HG03196 (cell line): ENCODE measurements around the gene C6orf132.
"Not testable (repeated sequence)": the region's sequence is repeated elsewhere in the genome, so short reads cannot be mapped to it uniquely, and the experiment has no call there.

ENCODE experiments used
- ATAC-seq: cut with Tn5 transposase; IDR thresholded peaks from one replicate; pipeline ENCODE4 v1.9.1; 2021; ENCODE audit not compliant: unreplicated experiment

The C6orf132 gene

GRCh38 chr6:42163981-42164380 lies 21.6 kb upstream of the C6orf132 start:
- ATAC-seq: no peak

DNA sequence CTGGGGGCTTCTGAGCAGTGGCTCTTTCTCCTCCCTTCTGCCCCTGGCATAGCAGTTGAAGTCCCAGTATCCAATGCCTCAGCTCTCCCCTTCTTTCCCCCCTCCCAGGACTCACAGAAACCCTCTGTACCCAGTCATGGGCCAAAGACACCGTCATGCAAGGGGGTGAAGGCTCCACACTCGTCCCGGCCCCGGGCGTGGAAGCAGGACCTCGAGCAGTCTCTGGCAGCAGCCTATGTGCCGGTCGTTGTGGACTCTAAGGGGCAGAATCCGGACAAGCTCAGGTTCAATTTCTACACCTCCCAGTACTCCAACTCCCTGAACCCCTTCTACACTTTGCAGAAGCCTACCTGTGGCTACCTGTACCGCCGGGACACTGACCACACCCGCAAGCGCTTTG lies 20.4 kb upstream of the C6orf132 start:
- ATAC-seq: no peak

DNA sequence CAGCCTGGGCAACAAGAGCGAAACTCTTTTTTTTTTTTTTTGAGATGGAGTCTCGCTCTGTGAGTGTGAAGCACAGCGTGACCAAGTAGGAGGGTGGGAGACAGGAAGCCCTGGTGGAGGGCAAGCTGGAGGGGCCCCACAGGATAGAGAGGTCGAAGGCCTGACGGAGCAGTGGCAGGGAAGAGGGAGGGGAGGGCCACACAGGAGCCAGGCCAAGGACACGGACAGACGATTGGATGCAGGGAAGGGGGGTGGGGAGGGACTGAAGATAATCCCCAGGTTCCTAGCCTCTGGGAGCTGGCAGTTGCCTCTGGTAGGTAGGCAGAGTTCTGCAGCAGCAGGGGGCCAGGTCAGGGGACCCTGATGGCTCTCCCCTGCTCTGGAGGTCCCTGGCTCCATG lies 20.0 kb upstream of the C6orf132 start:
- ATAC-seq: no peak

DNA sequence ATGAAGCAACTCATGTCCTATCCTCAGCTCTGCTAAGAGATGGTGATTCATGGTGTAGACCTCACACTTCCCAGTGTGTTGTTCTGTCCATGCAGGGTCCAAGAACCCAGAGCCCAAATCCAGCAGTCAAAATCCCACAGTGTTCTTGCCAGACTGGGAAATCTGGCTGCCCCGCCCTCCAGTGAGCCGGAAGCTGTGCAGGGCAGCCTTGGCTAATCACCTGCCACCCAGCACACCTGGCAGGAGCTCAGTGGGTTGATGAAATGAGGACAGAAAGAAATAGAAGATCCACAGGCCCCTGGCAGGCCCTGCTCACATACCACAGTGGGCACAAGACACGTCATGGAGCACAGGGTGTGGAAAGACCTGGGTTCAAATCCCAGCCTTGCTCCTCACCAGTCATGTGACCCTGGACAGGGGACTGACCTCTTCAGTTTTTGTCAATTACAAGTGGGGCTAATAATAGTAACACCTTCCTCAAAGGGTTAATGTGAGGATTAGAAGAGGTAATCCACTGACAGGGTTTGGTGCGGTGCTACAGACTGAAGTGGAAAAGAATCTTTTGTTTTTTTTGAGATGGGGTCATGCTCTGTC lies 17.1 kb upstream of the C6orf132 start:
- no peak for ATAC-seq

- ATAC-seq: no peak
Measured at GRCh38 chr6:42158631-42159030, 16.2 kb upstream of the C6orf132 start.

- no peak for ATAC-seq
Measured at GRCh38 chr6:42158011-42158410, 15.6 kb upstream of the C6orf132 start.

DNA sequence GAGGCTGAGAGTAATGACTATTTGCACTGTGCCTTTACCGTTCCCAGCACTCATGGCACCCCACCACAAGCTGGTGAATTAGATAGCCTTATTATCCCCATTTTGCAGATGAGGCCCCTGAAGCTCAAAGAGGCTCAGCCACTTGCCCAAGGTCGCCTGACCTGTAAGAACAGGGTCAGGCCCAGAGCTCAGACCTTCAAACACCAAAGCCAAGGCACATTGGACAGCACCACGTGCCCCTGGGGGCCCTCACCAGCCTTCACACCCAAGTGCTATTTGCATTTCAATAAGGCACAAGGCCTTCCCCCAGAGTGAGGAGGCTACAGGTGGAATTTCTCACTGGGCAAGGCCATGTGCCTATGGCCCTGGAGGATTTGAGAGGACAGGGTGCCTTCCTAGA lies 14.2 kb upstream of the C6orf132 start:
- ATAC-seq: no peak

- ATAC-seq: no peak
Measured at GRCh38 chr6:42155293-42155692, 12.9 kb upstream of the C6orf132 start.

GRCh38 chr6:42154461-42155209 lies 12.2 kb upstream of the C6orf132 start:
- no peak for ATAC-seq

- ATAC-seq: no peak
Measured at GRCh38 chr6:42153921-42154320, 11.5 kb upstream of the C6orf132 start.

DNA sequence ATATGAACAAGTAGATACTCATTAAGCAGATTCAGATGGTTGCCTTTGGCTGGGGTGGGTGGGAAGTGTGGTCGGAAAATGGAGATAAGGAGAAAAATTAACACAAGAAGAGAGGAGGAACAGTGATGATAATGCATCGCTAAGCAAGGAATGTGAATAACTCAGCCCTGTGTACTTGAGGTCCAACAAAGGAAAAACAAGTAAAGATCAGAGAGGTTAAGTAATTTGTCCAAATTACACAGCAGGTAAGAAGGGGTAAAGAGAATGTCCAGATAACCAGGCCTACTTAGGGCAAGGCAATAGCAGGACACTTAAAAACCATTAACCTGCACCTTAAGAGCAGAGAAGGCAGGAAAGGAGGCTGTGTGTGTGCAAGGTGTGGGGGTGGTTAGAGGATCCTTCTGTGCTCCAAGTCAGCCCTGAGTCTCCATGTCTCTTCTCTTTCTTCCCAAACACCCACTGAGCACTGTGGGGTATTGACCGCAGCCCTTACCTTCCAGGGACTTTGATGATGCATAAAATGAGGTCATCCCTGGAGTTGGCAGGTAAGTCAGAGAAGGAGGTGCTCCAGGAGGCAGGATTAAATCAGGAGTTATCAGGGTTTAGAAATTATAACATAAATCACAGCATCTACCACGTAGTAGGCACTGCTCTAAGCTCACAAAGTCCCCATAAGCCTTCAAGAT lies 10.3 kb upstream of the C6orf132 start:
- ATAC-seq: not testable (repeated sequence)

DNA sequence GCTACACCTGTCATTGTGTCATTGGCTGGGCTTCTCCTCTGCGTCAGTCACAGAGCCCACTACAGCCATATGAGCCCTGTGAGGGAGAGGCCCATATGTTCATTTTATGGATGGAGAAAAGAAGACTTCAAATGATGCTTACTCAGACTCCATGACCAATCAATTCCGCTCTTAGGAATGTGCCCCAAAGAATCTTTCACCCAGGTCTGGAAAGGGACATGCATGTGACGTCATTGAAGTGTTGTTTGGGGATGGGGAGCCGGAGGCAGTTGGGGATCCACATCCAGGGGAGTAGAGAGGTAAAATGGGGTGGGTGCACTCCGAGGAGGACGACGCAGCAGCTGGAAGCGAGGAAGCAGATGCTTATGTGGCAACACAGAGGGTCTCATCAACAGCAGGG lies 9.6 kb upstream of the C6orf132 start:
- ATAC-seq: no peak

DNA sequence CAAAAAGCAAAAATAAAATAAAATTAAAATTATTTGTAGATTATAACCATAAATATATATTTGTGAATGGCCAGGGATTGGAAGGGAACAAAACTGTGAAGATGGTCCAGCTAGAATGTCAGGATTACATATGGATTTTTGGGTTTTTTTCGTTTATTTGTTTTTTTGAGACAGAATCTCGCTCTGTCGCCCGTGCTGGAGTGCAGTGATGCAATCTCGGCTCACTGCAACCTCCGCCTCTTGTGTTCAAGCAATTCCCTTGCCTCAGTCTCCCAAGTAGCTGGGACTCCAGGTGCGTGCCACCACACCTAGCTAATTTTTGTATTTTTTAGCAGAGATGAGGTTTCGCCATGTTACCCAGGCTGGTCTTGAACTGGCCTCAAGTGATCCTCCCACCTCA lies 7.8 kb upstream of the C6orf132 start:
- ATAC-seq: no peak

GRCh38 chr6:42148058-42148457 lies 5.6 kb upstream of the C6orf132 start:
- ATAC-seq: no peak

DNA sequence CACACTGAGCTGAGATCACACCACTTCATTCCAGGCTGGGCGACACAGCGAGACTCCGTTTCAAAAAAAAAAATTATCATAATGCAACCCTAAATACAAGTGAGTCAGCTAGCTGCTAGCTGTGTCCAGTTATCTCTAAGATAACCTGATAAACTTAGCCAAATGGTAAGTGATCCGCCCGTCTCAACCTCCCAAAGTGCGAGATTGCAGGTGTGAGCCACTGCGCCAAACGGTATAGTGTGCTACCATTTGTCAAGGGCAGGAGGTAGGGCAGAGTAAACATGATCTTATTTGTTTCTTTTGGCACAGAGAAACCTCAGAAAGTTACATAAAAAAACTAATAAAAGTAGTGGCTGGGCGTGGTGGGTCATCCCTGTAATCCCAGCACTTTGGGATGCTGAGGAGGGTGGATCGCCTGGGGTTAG lies 4.7 kb upstream of the C6orf132 start:
- no peak for ATAC-seq

GRCh38 chr6:42141603-42142117 lies 760 bp downstream of the C6orf132 start:
- no peak for ATAC-seq

DNA sequence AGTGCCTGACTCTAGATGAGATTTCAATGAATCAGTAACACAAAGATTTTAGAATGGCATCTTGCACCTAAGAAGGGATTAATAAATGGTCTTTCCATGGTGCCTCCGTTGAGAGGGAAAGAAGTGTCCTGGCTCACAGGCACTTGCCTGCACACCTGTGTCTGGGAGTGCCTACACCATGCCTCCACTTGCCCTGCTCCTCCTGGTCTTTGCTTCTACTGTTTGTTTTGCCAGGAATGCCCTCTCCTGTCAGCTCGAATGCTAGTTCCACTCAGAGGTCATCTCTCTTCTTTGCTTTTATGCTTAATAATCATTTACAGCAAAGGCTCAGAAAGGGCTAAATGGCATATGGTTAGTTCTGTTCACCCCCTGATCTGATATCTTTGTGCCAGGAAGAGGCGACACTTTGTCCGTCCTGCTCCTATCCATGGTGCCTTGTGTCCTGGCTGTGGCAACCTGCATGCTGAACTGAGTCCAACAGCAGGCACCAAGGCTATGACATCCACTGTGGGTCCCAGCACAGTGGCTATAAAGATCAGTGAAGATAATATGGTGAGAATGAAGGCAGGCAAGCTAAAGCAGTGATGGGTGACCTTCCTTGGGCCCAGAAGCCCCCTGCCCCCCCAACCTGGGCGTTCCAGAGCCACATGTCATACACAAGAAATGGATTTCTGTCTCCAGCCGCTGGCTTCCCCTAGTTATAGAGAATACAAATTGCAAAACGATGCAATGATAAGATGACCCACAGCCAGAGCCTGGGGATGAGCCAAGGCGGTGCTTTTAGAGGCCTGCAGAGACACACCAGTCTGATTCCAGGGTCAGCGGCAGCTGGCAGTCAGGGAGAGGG lies 1.4 kb downstream of the C6orf132 start:
- no peak for ATAC-seq

DNA sequence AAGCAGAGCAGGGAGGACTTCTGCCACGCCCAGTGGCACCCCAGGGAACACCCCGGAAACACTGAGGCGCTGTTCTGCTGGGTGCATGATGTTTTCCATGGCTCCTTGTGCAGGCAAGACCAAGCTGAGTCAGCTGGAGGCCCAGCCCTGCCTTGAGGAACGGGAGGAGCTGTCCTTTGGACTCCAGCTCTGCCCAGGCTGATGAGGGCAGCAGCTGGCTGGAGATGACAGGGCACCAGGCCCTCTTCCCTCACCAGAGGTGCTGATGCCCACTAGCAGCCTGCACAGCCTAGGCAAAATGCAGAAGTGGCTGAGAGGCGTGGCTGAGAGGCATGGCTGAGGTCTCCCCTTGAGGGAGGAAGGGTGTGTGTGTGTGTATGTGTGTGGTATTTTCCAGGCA lies 2.4 kb downstream of the C6orf132 start:
- no peak for ATAC-seq

GRCh38 chr6:42138630-42139619 lies 3.5 kb downstream of the C6orf132 start:
- no peak for ATAC-seq

GRCh38 chr6:42138190-42138589 lies 4.2 kb downstream of the C6orf132 start:
- no peak for ATAC-seq
